ENCODE results near the gene LPIN3. TPM values are rescaled to one million over a fixed set of nuclear protein-coding genes. Genes with fewer than 3 reads are reported as not detected.

LPIN3 gene
- total and polyA plus RNA-seq, 2 of the 4 experiments (the other 2 are of a cell fraction), result 2.3 to 8.3 TPM

DNA sequence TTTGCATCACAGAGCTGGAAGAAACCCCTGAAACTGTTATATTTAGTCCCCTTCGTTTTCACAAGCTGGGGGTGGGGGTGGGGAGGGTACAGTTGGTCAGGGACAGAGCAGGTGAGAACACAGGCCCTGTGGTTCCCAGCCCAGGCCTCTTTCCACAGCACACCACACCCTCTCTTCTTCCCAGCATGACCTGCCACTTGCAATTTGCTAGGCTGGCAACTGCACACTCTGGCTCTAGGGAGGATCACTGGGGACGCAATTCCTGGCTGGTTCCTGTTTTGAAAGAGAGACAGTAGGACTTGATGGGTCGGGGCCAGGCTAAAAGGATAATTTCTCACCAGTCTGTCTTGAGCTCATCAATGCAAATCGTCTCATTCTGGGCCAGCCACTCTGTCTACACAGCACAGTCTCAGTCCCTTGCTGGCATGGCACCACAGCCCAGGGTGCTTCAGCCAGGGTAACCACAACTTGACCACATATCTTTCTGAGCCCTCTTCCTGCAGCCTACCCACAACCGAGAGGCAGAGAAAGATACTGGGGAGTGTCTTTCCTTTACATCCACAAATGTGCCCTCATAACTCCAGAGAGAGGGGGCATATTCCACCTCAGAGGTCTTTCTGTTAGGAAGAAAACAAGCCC, 67.7 kb downstream of the LPIN3 start:
- H3K79me1 ChIP-seq (ENCODE audit: low read depth in 1 of 2, low read length in 2 of 2), result no peaks in the 10 kb centered on the region; a peak in 1 of 4 replicates
- H4K8ac ChIP-seq (ENCODE audit: low read depth in 2 of 2, low read length in 2 of 2), result no peak overlapping the region
- no peak overlapping the region for H3K4me3 ChIP-seq (ENCODE audit: insufficient read depth, low read depth, low read length)
- intact Hi-C loops (cut with micrococcal nuclease), result no loop called here
- 89% methylated on average over 2 of the region's 5 CpGs; no CpG with 5 or more reads in 1 of the 2 experiments for WGBS, 2 experiments (ENCODE audit: extremely low coverage in 2 of 2, insufficient read length in 1 of 2)
- no peak overlapping the region for H3K4me2 ChIP-seq (ENCODE audit: low read depth, low read length)
- no peak overlapping the region for H2AK5ac ChIP-seq (ENCODE audit: low read depth, low read length)
- H3K27ac ChIP-seq (ENCODE audit: insufficient read depth, low read length), result no peak overlapping the region
- no peak overlapping the region for H3K18ac ChIP-seq (ENCODE audit: low read depth, low read length)
- ChIA-PET CTCF (interaction anchor here (0.6 kb wide), 2 partner anchors 12 to 821 kb away, joined by 3 read pairs; no protein-coding TSS in a partner anchor), POLR2A (ENCODE audit: unreplicated experiment) (no interaction called here)
- no peak overlapping the region for H2BK15ac ChIP-seq (ENCODE audit: low read depth, low read length)
- no peak overlapping the region for H3K4ac ChIP-seq (ENCODE audit: low read depth, low read length)
- in situ Hi-C loops (cut with MboI; ENCODE audit: low sequenced_read_pairs), result no loop called here
- no peak overlapping the region for H4K91ac ChIP-seq (ENCODE audit: insufficient read depth, low read depth, low read length)
- no peak overlapping the region for H3K9ac ChIP-seq (ENCODE audit: low read depth, low read length)
- H3K14ac ChIP-seq (replicated peaks; ENCODE audit: low read depth, low read length), result no peak overlapping the region
- no peak for ATAC-seq (ENCODE audit: low read depth)
- no peaks in the 10 kb centered on the region; the same call in 1 of the 2 replicates for H4K20me1 ChIP-seq (ENCODE audit: insufficient read depth, low read length)
- peaks cover 61% of the 10 kb centered on the region for H3K36me3 ChIP-seq (ENCODE audit: control insufficient read depth, insufficient read depth, low read length)
- H3K9me1 ChIP-seq (ENCODE audit: insufficient read depth, low read length), result 0 out of 2 replicates have a peak, but pooled peaks cover under 1% of the 10 kb centered on the region
- H4K5ac ChIP-seq (ENCODE audit: low read depth, low read length), result no peak overlapping the region
- H2BK20ac ChIP-seq (ENCODE audit: low read depth, low read length), result no peak overlapping the region
- no TSS peak for BruUV-seq (replicated peaks)
- H3K23ac ChIP-seq (ENCODE audit: low read depth, low read length), result no peak overlapping the region
- H2AFZ ChIP-seq (replicated peaks; ENCODE audit: low read length, poor library complexity), result no peak overlapping the region
- H3K27me3 ChIP-seq (ENCODE audit: control insufficient read depth, insufficient read depth, low read length), result no peaks in the 10 kb centered on the region
- dilution Hi-C loops (cut with HindIII; ENCODE audit: low sequenced_read_pairs, unreplicated experiment), result no loop called here
- no peaks in the 10 kb centered on the region for H3K4me1 ChIP-seq (ENCODE audit: control insufficient read depth, insufficient read depth, low read length)
- H2BK5ac ChIP-seq (ENCODE audit: low read depth, low read length, poor library complexity, severe bottlenecking), result no peak overlapping the region
- H2AK9ac ChIP-seq (replicated peaks; ENCODE audit: low read depth, low read length, poor library complexity), result no peak overlapping the region
- TF ChIP-seq MAFK (IDR thresholded peaks at IDR 0.05; ENCODE audit: low read depth, low read length) (no peak), RFX5 (IDR thresholded peaks at IDR 0.05; ENCODE audit: low read depth, low read length) (no peak), RAD21 (IDR thresholded peaks at IDR 0.05; ENCODE audit: low read length) (no peak), RCOR1 (IDR thresholded peaks at IDR 0.05; ENCODE audit: insufficient replicate concordance, low read length) (no peak), MAZ (IDR thresholded peaks at IDR 0.05; ENCODE audit: borderline replicate concordance, low read depth, low read length) (no peak), CEBPB (IDR thresholded peaks at IDR 0.05; ENCODE audit: low read depth, low read length) (no peak), NFE2L2 (IDR thresholded peaks at IDR 0.05; ENCODE audit: low read depth, low read length) (no peak), POLR2A (IDR thresholded peaks at IDR 0.05; ENCODE audit: low read depth, low read length) (no peak), FOS (IDR thresholded peaks at IDR 0.05; ENCODE audit: low read depth, low read length) (no peak), SMC3 (IDR thresholded peaks at IDR 0.05; ENCODE audit: low read depth, low read length) (no peak), BHLHE40 (IDR thresholded peaks at IDR 0.05; ENCODE audit: low read depth, low read length) (no peak), CHD1 (IDR thresholded peaks at IDR 0.05; ENCODE audit: low read depth, low read length) (no peak), MXI1 (IDR thresholded peaks at IDR 0.05; ENCODE audit: borderline replicate concordance, low read depth, low read length) (no peak)
- TF ChIP-seq, protein P1, sequence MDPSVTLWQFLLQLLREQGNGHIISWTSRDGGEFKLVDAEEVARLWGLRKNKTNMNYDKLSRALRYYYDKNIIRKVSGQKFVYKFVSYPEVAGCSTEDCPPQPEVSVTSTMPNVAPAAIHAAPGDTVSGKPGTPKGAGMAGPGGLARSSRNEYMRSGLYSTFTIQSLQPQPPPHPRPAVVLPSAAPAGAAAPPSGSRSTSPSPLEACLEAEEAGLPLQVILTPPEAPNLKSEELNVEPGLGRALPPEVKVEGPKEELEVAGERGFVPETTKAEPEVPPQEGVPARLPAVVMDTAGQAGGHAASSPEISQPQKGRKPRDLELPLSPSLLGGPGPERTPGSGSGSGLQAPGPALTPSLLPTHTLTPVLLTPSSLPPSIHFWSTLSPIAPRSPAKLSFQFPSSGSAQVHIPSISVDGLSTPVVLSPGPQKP (IDR thresholded peaks at IDR 0.05; ENCODE audit: borderline replicate concordance, low read depth, low read length), result no peak
- TF ChIP-seq, protein P2, sequence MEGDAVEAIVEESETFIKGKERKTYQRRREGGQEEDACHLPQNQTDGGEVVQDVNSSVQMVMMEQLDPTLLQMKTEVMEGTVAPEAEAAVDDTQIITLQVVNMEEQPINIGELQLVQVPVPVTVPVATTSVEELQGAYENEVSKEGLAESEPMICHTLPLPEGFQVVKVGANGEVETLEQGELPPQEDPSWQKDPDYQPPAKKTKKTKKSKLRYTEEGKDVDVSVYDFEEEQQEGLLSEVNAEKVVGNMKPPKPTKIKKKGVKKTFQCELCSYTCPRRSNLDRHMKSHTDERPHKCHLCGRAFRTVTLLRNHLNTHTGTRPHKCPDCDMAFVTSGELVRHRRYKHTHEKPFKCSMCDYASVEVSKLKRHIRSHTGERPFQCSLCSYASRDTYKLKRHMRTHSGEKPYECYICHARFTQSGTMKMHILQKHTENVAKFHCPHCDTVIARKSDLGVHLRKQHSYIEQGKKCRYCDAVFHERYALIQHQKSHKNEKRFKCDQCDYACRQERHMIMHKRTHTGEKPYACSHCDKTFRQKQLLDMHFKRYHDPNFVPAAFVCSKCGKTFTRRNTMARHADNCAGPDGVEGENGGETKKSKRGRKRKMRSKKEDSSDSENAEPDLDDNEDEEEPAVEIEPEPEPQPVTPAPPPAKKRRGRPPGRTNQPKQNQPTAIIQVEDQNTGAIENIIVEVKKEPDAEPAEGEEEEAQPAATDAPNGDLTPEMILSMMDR (conservative IDR thresholded peaks at IDR 0.05; ENCODE audit: low read depth, low read length), result no peak
- TF ChIP-seq, protein P3, sequence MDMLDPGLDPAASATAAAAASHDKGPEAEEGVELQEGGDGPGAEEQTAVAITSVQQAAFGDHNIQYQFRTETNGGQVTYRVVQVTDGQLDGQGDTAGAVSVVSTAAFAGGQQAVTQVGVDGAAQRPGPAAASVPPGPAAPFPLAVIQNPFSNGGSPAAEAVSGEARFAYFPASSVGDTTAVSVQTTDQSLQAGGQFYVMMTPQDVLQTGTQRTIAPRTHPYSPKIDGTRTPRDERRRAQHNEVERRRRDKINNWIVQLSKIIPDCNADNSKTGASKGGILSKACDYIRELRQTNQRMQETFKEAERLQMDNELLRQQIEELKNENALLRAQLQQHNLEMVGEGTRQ (IDR thresholded peaks at IDR 0.05; ENCODE audit: low read depth, low read length), result no peak
- H2BK120ac ChIP-seq (ENCODE audit: low read depth, low read length), result no peak overlapping the region
- no peaks in the 10 kb centered on the region for H3K9me3 ChIP-seq (ENCODE audit: control insufficient read depth, insufficient read depth, low read length)
- H3K56ac ChIP-seq (ENCODE audit: extremely low read depth, insufficient read depth, low read length), result no peak overlapping the region
- no peak for DNase-seq

Measured in IMR-90 (cell line).